ENCODE results near the gene PRF1.

- no peak for TF ChIP-seq POLR2AphosphoS5 (IDR thresholded peaks at IDR 0.05; ENCODE audit: low read depth, low read length)
- TF ChIP-seq SIN3A (IDR thresholded peaks at IDR 0.05; ENCODE audit: borderline replicate concordance, insufficient read depth, low read length): no peak
- no peak for TF ChIP-seq TAF1 (IDR thresholded peaks at IDR 0.05; ENCODE audit: borderline replicate concordance, insufficient read depth, low read length)
- no peak for TF ChIP-seq FOXP2 (optimal IDR thresholded peaks at IDR 0.05; ENCODE audit: borderline replicate concordance, extremely low read depth, extremely low read length, insufficient read depth)
Observed at GRCh38 chr10:70618663-70619062, 16.1 kb upstream of the PRF1 start.

All from PFSK-1 (cell line).